NCI-H1092 (cell line): ENCODE measurements around the gene INVS.
A peak's percentile ranks its signal among the peaks of the same experiment; 100 is the strongest.
"Not testable (repeated sequence)": the region's sequence is repeated elsewhere in the genome, so short reads cannot be mapped to it uniquely, and the experiment has no call there.

Experiments
- DNase-seq: peaks from one replicate; lab custom pipeline; 2025; lab: John Stamatoyannopoulos, UW

The INVS gene

GRCh38 chr9:100084734-100085133, 14.3 kb upstream of the INVS start:
- no peak for DNase-seq

- DNase-seq, result no peak
Observed at GRCh38 chr9:100086097-100086635, 12.9 kb upstream of the INVS start.

GRCh38 chr9:100087218-100087617, 11.8 kb upstream of the INVS start:
- DNase-seq, result no peak

- DNase-seq, result no peak
Observed at GRCh38 chr9:100088202-100088601, 10.8 kb upstream of the INVS start.

- no peak for DNase-seq
Observed at GRCh38 chr9:100090880-100091279, 8.2 kb upstream of the INVS start.

GRCh38 chr9:100091650-100092049, 7.4 kb upstream of the INVS start:
- DNase-seq, result no peak

- DNase-seq, result no peak
Observed at GRCh38 chr9:100092066-100092465, 7.0 kb upstream of the INVS start.

GRCh38 chr9:100094411-100094810, 4.6 kb upstream of the INVS start:
- not testable (repeated sequence) for DNase-seq

GRCh38 chr9:100096378-100096916, 2.6 kb upstream of the INVS start:
- DNase-seq, result no peak

GRCh38 chr9:100098046-100098886, 777 bp upstream of the INVS start:
- peak; percentile 5 for DNase-seq

- DNase-seq, result peak; percentile 11
Observed at GRCh38 chr9:100099722-100100042, 639 bp downstream of the INVS start.

- DNase-seq, result no peak
Observed at GRCh38 chr9:100100146-100100667, 1.2 kb downstream of the INVS start.

- DNase-seq, result no peak
Observed at GRCh38 chr9:100101608-100102007, 2.6 kb downstream of the INVS start.

- no peak for DNase-seq
Observed at GRCh38 chr9:100104314-100104713, 5.3 kb downstream of the INVS start.

- no peak for DNase-seq
Observed at GRCh38 chr9:100105861-100106260, 6.8 kb downstream of the INVS start.

GRCh38 chr9:100106616-100107015, 7.6 kb downstream of the INVS start:
- DNase-seq, result no peak

GRCh38 chr9:100108559-100108958, 9.5 kb downstream of the INVS start:
- DNase-seq, result no peak

- DNase-seq, result no peak
Observed at GRCh38 chr9:100111235-100111634, 12.2 kb downstream of the INVS start.

- no peak for DNase-seq
Observed at GRCh38 chr9:100112677-100113336, 13.8 kb downstream of the INVS start.

GRCh38 chr9:100117316-100117715, 18.3 kb downstream of the INVS start:
- DNase-seq, result no peak

- no peak for DNase-seq
Observed at GRCh38 chr9:100120286-100120685, 21.2 kb downstream of the INVS start.

- DNase-seq, result no peak
Observed at GRCh38 chr9:100125236-100125635, 26.2 kb downstream of the INVS start.

- DNase-seq, result no peak
Observed at GRCh38 chr9:100125910-100126309, 26.9 kb downstream of the INVS start.
